Cardiac muscle cell (in vitro differentiated cells and primary cell): ENCODE results near the gene PKHD1. TPM values are rescaled to one million over a fixed set of nuclear protein-coding genes. Genes with fewer than 3 reads are reported as not detected.
A peak's percentile ranks its signal among the peaks of the same experiment; 100 is the strongest.

Experiments used
- DNase-seq, 2 donors: peaks; one replicate each; pipeline versions ENCODE4 v3.0.0 to v3.0.0-alpha.2; 2010 to 2017; ENCODE audit warnings: low read depth in 1 of 2, low spot score in 1 of 2
- H3K27ac ChIP-seq: fragments of 200-600 bp; sonication (generic); 2 replicates; pipeline ENCODE4 v1.5.1; 2016
- H3K27me3 ChIP-seq: fragments of 200-600 bp; sonication (generic); 2 replicates; pipeline ENCODE4 v1.6.0; 2016; ENCODE audit warnings: control low read depth
- H3K36me3 ChIP-seq: fragments of 200-600 bp; sonication (generic); 2 replicates; pipeline ENCODE4 v1.5.1; 2016; ENCODE audit warnings: control low read depth
- H3K4me1 ChIP-seq: fragments of 200-600 bp; sonication (generic); 2 replicates; pipeline ENCODE4 v1.8.1; 2017; ENCODE audit warnings: low read depth, mild to moderate bottlenecking, mixed run types
- H3K4me3 ChIP-seq: fragments of 200-600 bp; sonication (generic); 2 replicates; pipeline ENCODE4 v1.5.1; 2016; ENCODE audit warnings: mild to moderate bottlenecking
- H3K9me3 ChIP-seq: fragments of 200-600 bp; sonication (generic); 2 replicates; pipeline ENCODE4 v1.5.1; 2017; ENCODE audit warnings: low read depth, mild to moderate bottlenecking, control low read depth
- polyA plus RNA-seq: library from polyadenylated mRNA; unstranded; fragments of >200 nt; fragmentation: Nextera tagmentation; extraction: Ambion mirVana; gene quantifications from 2 replicates; pipeline ENCODE4 v1.2.1, GENCODE V29; 2016
- total RNA-seq: library from RNA; depleted of rRNA; stranded (reverse); fragments of >200 nt; gene quantifications from 2 replicates; pipeline ENCODE4 v1.2.3, GENCODE V29; 2016
- TF ChIP-seq, protein P1 (sequence below): IDR thresholded peaks from 2 replicates; pipeline ENCODE4 v1.5.1; 2012; ENCODE audit warnings: low read depth, mild to moderate bottlenecking, low read length

PKHD1 gene
- total and polyA plus RNA-seq, 2 experiments from 2014 or later: not detected

DNA sequence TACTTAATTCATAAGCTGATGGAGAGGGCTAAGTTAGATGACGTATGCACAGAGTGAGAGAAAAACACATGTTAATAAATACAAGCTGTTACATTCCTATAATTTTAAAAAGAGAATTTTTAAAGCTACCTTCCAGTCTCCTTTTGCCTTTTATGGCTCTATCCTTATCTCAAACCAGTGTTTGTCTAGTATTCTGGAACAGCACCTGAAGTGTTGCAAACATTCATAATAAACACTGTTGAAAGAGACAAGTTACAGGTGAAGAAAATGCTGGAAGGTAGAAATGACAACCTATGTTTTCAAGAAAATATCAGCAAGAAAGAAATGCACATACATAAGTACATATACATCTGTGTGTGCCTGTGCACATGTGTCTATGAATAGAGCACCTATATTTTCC, 409.1 kb downstream of the PKHD1 start:
- no peak for DNase-seq
- no peak overlapping the region for H3K4me3 ChIP-seq
- peaks cover 9% of the 10 kb centered on the region for H3K4me1 ChIP-seq
- H3K27ac ChIP-seq: no peak overlapping the region
- H3K9me3 ChIP-seq: no peaks in the 10 kb centered on the region
- no peaks in the 10 kb centered on the region for H3K36me3 ChIP-seq
- H3K27me3 ChIP-seq: no peaks in the 10 kb centered on the region
- TF ChIP-seq, protein P1, sequence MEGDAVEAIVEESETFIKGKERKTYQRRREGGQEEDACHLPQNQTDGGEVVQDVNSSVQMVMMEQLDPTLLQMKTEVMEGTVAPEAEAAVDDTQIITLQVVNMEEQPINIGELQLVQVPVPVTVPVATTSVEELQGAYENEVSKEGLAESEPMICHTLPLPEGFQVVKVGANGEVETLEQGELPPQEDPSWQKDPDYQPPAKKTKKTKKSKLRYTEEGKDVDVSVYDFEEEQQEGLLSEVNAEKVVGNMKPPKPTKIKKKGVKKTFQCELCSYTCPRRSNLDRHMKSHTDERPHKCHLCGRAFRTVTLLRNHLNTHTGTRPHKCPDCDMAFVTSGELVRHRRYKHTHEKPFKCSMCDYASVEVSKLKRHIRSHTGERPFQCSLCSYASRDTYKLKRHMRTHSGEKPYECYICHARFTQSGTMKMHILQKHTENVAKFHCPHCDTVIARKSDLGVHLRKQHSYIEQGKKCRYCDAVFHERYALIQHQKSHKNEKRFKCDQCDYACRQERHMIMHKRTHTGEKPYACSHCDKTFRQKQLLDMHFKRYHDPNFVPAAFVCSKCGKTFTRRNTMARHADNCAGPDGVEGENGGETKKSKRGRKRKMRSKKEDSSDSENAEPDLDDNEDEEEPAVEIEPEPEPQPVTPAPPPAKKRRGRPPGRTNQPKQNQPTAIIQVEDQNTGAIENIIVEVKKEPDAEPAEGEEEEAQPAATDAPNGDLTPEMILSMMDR: no peak

DNA sequence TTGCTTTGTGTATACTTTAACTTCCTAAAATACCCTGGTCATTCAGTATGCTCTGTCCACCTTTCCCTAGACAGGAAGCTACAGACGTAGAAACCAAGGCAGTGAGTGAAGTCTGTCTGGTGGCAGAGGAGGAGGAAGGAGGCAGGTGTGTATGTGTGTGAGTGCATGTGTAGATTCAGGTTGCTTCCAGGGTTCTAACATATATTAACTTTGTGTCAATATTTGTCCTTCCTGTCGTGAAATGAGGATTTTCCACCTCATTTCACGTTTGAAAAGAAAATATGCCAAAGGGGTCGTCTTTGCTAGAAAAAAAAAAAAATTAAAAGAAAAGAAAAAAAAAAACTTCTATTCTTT, 411.5 kb downstream of the PKHD1 start:
- Histone ChIP-seq H3K27me3 (no peaks in the 10 kb centered on the region), H3K36me3 (no peaks in the 10 kb centered on the region), H3K27ac (no peak overlapping the region), H3K4me1 (peaks cover 9% of the 10 kb centered on the region), H3K9me3 (no peaks in the 10 kb centered on the region), H3K4me3 (no peak overlapping the region)
- TF ChIP-seq, protein P1: no peak
- DNase-seq: no peak

GRCh38 chr6:51675020-51675921, 412.1 kb downstream of the PKHD1 start:
- Histone ChIP-seq H3K4me3 (no peak overlapping the region), H3K4me1 (peaks cover 9% of the 10 kb centered on the region), H3K9me3 (no peaks in the 10 kb centered on the region), H3K27ac (peak overlapping the region; percentile 12), H3K36me3 (no peaks in the 10 kb centered on the region), H3K27me3 (no peaks in the 10 kb centered on the region)
- TF ChIP-seq, protein P1: no peak
- peak in 1 of 2 donors; percentile 27 for DNase-seq

GRCh38 chr6:51663525-51663924, 423.9 kb downstream of the PKHD1 start:
- TF ChIP-seq, protein P1: no peak
- DNase-seq: no peak
- Histone ChIP-seq H3K36me3 (no peaks in the 10 kb centered on the region), H3K9me3 (no peaks in the 10 kb centered on the region), H3K27me3 (no peaks in the 10 kb centered on the region), H3K27ac (no peak overlapping the region), H3K4me1 (no peaks in the 10 kb centered on the region), H3K4me3 (no peak overlapping the region)

- no peak for DNase-seq
- TF ChIP-seq, protein P1: no peak
- Histone ChIP-seq H3K36me3 (no peaks in the 10 kb centered on the region), H3K27me3 (no peaks in the 10 kb centered on the region), H3K27ac (no peak overlapping the region), H3K9me3 (no peaks in the 10 kb centered on the region), H3K4me3 (no peak overlapping the region), H3K4me1 (no peaks in the 10 kb centered on the region)
Measured at GRCh38 chr6:51660767-51661166, 426.6 kb downstream of the PKHD1 start.
